Measurements from ENCODE around the gene KSR1. TPM values are rescaled to one million over a fixed set of nuclear protein-coding genes. Genes with fewer than 3 reads are reported as not detected.
"Not testable (repeated sequence)": the region's sequence is repeated elsewhere in the genome, so short reads cannot be mapped to it uniquely, and the experiment has no call there.

KSR1 gene
- total RNA-seq, 1 experiment from 2014 or later, result 88.9 TPM

DNA sequence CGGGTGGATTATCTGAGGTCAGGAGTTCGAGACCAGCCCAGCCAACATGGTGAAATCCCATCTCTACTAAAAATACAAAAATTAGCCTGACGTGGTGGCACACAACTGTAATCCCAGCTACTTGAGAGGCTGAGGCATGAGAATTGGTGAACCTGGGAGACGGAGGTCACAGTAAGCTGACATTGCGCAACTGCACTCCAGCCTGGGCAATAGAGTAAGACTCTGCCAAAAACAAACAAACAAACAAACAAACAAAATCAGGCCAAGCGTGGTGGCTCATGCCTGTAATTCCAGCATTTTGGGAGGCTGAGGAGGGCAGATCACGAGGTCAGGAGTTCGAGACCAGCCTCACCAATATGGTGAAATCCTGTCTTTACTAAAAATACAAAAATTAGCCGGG lies 44.1 kb upstream of the KSR1 start:
- H3K9me3 ChIP-seq; H3K27me3 Mint-ChIP-seq (ENCODE audit: insufficient read depth, unreplicated experiment); intact Hi-C loops (cut with micrococcal nuclease; ENCODE audit: unreplicated experiment); BruUV-seq (replicated peaks); H3K27me3 ChIP-seq (replicated peaks; ENCODE audit: control insufficient read depth, insufficient read depth, low read length); H3K4me1 ChIP-seq; H3K36me3 Mint-ChIP-seq (ENCODE audit: insufficient read depth, unreplicated experiment); POLR2A ChIA-PET; H3K4me1 Mint-ChIP-seq (ENCODE audit: low read depth, unreplicated experiment); H3K4me3 Mint-ChIP-seq (ENCODE audit: unreplicated experiment); H3K27ac Mint-ChIP-seq (ENCODE audit: unreplicated experiment); CTCF ChIA-PET; H3K36me3 ChIP-seq (ENCODE audit: control insufficient read depth, insufficient read depth, low read length); H3K4me3 ChIP-seq (ENCODE audit: low read depth, low read length); H3K9me3 Mint-ChIP-seq (ENCODE audit: unreplicated experiment); DNase-seq: not testable (repeated sequence)

DNA sequence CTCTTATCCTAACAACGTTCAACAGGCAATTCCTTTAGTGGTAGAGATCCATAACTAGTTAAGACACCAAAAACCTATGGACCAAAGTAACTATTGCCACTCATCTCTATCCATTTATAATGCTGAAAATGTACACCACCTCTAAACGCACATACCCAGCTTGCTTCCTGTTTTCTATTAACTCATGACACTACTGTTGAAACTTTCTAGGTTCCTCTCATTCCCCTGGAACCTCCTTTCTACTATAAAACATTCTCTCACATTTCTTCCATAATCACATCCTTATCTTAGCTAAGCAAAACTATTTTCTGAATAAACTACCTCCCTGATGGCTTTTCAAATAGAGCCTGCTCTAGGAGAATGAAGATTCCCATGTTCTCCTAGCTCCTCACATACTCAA lies 42.9 kb upstream of the KSR1 start:
- Histone ChIP-seq H3K4me1 (no peaks in the 10 kb centered on the region), H3K36me3 (ENCODE audit: control insufficient read depth, insufficient read depth, low read length) (no peaks in the 10 kb centered on the region), H3K4me3 (ENCODE audit: low read depth, low read length) (no peak overlapping the region), H3K9me3 (no peaks in the 10 kb centered on the region), H3K27me3 (replicated peaks; ENCODE audit: control insufficient read depth, insufficient read depth, low read length) (no peaks in the 10 kb centered on the region)
- no peak overlapping the region for H3K4me3 Mint-ChIP-seq (ENCODE audit: unreplicated experiment)
- no TSS peak for BruUV-seq (replicated peaks)
- no peaks in the 10 kb centered on the region for H3K36me3 Mint-ChIP-seq (ENCODE audit: insufficient read depth, unreplicated experiment)
- no peak for DNase-seq
- intact Hi-C loops (cut with micrococcal nuclease; ENCODE audit: unreplicated experiment), result no loop called here
- no peaks in the 10 kb centered on the region for H3K27me3 Mint-ChIP-seq (ENCODE audit: insufficient read depth, unreplicated experiment)
- ChIA-PET CTCF (no interaction called here), POLR2A (no interaction called here)
- no peaks in the 10 kb centered on the region for H3K9me3 Mint-ChIP-seq (ENCODE audit: unreplicated experiment)
- TF ChIP-seq, protein P1, sequence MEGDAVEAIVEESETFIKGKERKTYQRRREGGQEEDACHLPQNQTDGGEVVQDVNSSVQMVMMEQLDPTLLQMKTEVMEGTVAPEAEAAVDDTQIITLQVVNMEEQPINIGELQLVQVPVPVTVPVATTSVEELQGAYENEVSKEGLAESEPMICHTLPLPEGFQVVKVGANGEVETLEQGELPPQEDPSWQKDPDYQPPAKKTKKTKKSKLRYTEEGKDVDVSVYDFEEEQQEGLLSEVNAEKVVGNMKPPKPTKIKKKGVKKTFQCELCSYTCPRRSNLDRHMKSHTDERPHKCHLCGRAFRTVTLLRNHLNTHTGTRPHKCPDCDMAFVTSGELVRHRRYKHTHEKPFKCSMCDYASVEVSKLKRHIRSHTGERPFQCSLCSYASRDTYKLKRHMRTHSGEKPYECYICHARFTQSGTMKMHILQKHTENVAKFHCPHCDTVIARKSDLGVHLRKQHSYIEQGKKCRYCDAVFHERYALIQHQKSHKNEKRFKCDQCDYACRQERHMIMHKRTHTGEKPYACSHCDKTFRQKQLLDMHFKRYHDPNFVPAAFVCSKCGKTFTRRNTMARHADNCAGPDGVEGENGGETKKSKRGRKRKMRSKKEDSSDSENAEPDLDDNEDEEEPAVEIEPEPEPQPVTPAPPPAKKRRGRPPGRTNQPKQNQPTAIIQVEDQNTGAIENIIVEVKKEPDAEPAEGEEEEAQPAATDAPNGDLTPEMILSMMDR (IDR thresholded peaks at IDR 0.05; ENCODE audit: insufficient read depth in 1 of 2, low read depth in 1 of 2, low read length in 1 of 2, severe bottlenecking in 1 of 2, unreplicated experiment in 1 of 2), result no peak
- H3K4me1 Mint-ChIP-seq (ENCODE audit: low read depth, unreplicated experiment), result peaks cover 6% of the 10 kb centered on the region
- no peak overlapping the region for H3K27ac Mint-ChIP-seq (ENCODE audit: unreplicated experiment)

DNA sequence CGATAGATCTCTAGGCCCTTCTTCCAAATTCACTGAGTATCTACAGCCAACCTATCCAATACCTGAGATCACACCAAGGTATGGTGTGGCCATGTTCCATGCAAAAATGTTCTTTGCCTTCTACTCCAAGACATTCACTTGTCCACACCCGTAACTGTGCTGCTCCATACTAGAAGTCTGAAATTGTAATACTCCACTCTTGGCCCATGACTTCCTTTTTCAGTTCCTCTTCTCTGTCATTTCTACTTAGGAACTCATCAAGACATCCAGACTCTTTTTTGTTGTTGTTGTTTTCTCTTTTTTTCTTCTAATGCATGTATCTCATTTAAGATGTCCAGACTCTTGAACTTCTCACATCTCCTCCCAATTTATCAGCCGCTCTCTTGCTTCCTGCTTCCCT lies 42.5 kb upstream of the KSR1 start:
- no peaks in the 10 kb centered on the region for H3K36me3 Mint-ChIP-seq (ENCODE audit: insufficient read depth, unreplicated experiment)
- Histone ChIP-seq H3K4me1 (no peaks in the 10 kb centered on the region), H3K9me3 (no peaks in the 10 kb centered on the region), H3K27me3 (replicated peaks; ENCODE audit: control insufficient read depth, insufficient read depth, low read length) (no peaks in the 10 kb centered on the region), H3K4me3 (ENCODE audit: low read depth, low read length) (no peak overlapping the region), H3K36me3 (ENCODE audit: control insufficient read depth, insufficient read depth, low read length) (no peaks in the 10 kb centered on the region)
- intact Hi-C loops (cut with micrococcal nuclease; ENCODE audit: unreplicated experiment), result no loop called here
- TF ChIP-seq, protein P1 (IDR thresholded peaks at IDR 0.05; ENCODE audit: insufficient read depth in 1 of 2, low read depth in 1 of 2, low read length in 1 of 2, severe bottlenecking in 1 of 2, unreplicated experiment in 1 of 2), result no peak
- H3K4me3 Mint-ChIP-seq (ENCODE audit: unreplicated experiment), result no peak overlapping the region
- H3K9me3 Mint-ChIP-seq (ENCODE audit: unreplicated experiment), result no peaks in the 10 kb centered on the region
- no TSS peak for BruUV-seq (replicated peaks)
- no peaks in the 10 kb centered on the region for H3K27me3 Mint-ChIP-seq (ENCODE audit: insufficient read depth, unreplicated experiment)
- H3K4me1 Mint-ChIP-seq (ENCODE audit: low read depth, unreplicated experiment), result peaks cover 1% of the 10 kb centered on the region
- H3K27ac Mint-ChIP-seq (ENCODE audit: unreplicated experiment), result no peak overlapping the region
- CTCF ChIA-PET, result interaction anchor here (0.6 kb wide), 1 partner anchor 24 kb away, joined by 5 read pairs; no protein-coding TSS in a partner anchor
- DNase-seq, result no peak
- POLR2A ChIA-PET, result no interaction called here

DNA sequence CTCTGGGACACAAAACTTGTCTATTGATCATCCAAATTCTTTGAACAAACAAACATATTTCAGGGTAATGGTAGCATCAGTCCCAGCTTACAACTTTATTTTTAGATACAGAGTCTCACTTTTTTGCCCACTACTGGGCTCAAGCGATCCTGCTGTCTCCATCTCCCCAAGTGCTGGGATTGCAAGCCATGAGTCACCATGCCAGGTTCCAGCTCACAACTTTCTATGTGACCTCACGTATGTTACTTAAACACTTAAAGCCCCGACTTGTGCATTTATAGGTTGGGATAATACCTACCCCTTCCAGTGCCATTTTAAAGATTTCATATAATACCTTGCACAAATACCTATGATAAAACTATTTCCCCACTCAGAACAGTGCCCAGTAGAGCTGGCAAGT lies 42.0 kb upstream of the KSR1 start:
- no peak overlapping the region for H3K4me3 ChIP-seq (ENCODE audit: low read depth, low read length)
- H3K4me3 Mint-ChIP-seq (ENCODE audit: unreplicated experiment), result no peak overlapping the region
- H3K27me3 Mint-ChIP-seq (ENCODE audit: insufficient read depth, unreplicated experiment), result no peaks in the 10 kb centered on the region
- no peaks in the 10 kb centered on the region for H3K9me3 Mint-ChIP-seq (ENCODE audit: unreplicated experiment)
- no TSS peak for BruUV-seq (replicated peaks)
- H3K36me3 Mint-ChIP-seq (ENCODE audit: insufficient read depth, unreplicated experiment), result no peaks in the 10 kb centered on the region
- H3K27ac Mint-ChIP-seq (ENCODE audit: unreplicated experiment), result no peak overlapping the region
- no peaks in the 10 kb centered on the region for H3K4me1 ChIP-seq
- no peaks in the 10 kb centered on the region for H3K36me3 ChIP-seq (ENCODE audit: control insufficient read depth, insufficient read depth, low read length)
- TF ChIP-seq, protein P1 (IDR thresholded peaks at IDR 0.05; ENCODE audit: insufficient read depth in 1 of 2, low read depth in 1 of 2, low read length in 1 of 2, severe bottlenecking in 1 of 2, unreplicated experiment in 1 of 2), result no peak
- DNase-seq, result no peak
- H3K27me3 ChIP-seq (replicated peaks; ENCODE audit: control insufficient read depth, insufficient read depth, low read length), result no peaks in the 10 kb centered on the region
- POLR2A ChIA-PET, result no interaction called here
- no peaks in the 10 kb centered on the region for H3K9me3 ChIP-seq
- no peaks in the 10 kb centered on the region for H3K4me1 Mint-ChIP-seq (ENCODE audit: low read depth, unreplicated experiment)
- CTCF ChIA-PET, result interaction anchor here (0.6 kb wide), 1 partner anchor 24 kb away, joined by 5 read pairs; no protein-coding TSS in a partner anchor
- intact Hi-C loops (cut with micrococcal nuclease; ENCODE audit: unreplicated experiment), result no loop called here

All from Caco-2 (cell line).